NB4 (cell line): ENCODE data around the gene ADGRA1.

Experiments used
- MAX ChIP-seq: IDR thresholded peaks from 2 replicates; pipeline ENCODE4 v1.6.1; 2011; ENCODE audit warnings: low read depth, low read length
- POLR2A ChIP-seq: IDR thresholded peaks from 2 replicates; pipeline ENCODE4 v1.6.1; 2011; ENCODE audit warnings: mild to moderate bottlenecking; ENCODE audit not compliant: insufficient read length; ENCODE audit errors: extremely low read depth
- TF ChIP-seq, protein P1 (sequence below): IDR thresholded peaks from one replicate; pipeline ENCODE4 v1.5.1; 2012; ENCODE audit warnings: low read depth, low read length

DNA sequence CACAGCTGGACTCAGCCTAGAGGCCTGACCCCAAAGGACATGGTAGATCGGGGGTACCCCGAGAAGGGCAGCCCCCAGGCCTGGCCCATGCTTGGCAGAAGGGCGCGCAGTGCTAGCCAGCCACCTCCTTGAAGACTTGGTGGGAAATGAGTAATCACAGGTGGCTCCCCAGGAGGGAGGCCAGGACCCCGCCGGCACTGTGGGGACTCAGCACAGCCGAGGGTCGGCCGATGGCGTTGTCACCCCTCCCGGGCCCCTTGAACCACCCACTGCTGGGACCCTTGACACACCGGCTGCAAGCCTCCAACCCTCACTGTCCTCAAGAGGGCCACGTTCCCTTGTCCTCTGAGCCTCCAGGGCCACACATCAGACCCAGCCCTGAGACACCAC is 27.7 kb downstream of the ADGRA1 start:
- TF ChIP-seq POLR2A (no peak), MAX (no peak)
- TF ChIP-seq, protein P1, sequence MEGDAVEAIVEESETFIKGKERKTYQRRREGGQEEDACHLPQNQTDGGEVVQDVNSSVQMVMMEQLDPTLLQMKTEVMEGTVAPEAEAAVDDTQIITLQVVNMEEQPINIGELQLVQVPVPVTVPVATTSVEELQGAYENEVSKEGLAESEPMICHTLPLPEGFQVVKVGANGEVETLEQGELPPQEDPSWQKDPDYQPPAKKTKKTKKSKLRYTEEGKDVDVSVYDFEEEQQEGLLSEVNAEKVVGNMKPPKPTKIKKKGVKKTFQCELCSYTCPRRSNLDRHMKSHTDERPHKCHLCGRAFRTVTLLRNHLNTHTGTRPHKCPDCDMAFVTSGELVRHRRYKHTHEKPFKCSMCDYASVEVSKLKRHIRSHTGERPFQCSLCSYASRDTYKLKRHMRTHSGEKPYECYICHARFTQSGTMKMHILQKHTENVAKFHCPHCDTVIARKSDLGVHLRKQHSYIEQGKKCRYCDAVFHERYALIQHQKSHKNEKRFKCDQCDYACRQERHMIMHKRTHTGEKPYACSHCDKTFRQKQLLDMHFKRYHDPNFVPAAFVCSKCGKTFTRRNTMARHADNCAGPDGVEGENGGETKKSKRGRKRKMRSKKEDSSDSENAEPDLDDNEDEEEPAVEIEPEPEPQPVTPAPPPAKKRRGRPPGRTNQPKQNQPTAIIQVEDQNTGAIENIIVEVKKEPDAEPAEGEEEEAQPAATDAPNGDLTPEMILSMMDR: no peak
